Measurements from ENCODE around the gene CSNK1D. TPM values are rescaled to one million over a fixed set of nuclear protein-coding genes. Genes with fewer than 3 reads are reported as not detected.

The CSNK1D gene
- total and polyA plus RNA-seq, 4 experiments from 2014 or later, result 31.6 to 182 (median 129) TPM

GRCh38 chr17:82239926-82240505 lies 33.5 kb downstream of the CSNK1D start:
- no peak overlapping the region for H3K4me3 ChIP-seq (ENCODE audit: low read length in 2 of 2)
- H3K4me1 ChIP-seq (ENCODE audit: insufficient read depth, low read length), result peaks cover 64% of the 10 kb centered on the region
- H3K27ac ChIP-seq (ENCODE audit: low read depth, low read length), result peak overlapping the region; percentile 12
- Mint-ChIP-seq H3K36me3 (peaks cover 13 to 37% of the 10 kb centered on the region in 2 donors), H3K4me1 (peaks cover 21 to 69% (median 59%) of the 10 kb centered on the region in 4 donors), H3K4me3 (peak overlapping the region in 2 of 8 donors; percentile 31 to 48), H3K27ac (peak overlapping the region in 6 of 7 donors; percentile 17 to 93 (median 74)), H3K9me3 (peaks cover 0 to 6% (median 0%) of the 10 kb centered on the region in 8 donors), H3K27me3 (no peaks in the 10 kb centered on the region)
- POLR2A ChIA-PET (ENCODE audit: partially characterized antibody), result interaction anchor here (0.6 to 6.5 kb wide), 9 partner anchors 10 to 63 kb away, joined by 3 to 56 read pairs (median 7); partner anchors contain the start of genes CSNK1D and SLC16A3
- no peak for DNase-seq
- H3K9me3 ChIP-seq (ENCODE audit: control insufficient read depth in 1 of 2, low read length in 2 of 2), result no peaks in the 10 kb centered on the region
- intact Hi-C loops (cut with micrococcal nuclease), result loop anchor here (2.0 to 10.0 kb wide), 3 partner anchors 33 to 205 kb away; partner anchors contain the start of genes CSNK1D, DCXR and RAC3
- CTCF ChIA-PET (ENCODE audit: partially characterized antibody), result interaction anchor here (1.0 to 3.0 kb wide), 3 partner anchors 34 to 81 kb away, joined by 5 to 11 read pairs (median 6); no protein-coding TSS in a partner anchor
- H3K36me3 ChIP-seq (ENCODE audit: insufficient read depth, low read length), result peaks cover 29% of the 10 kb centered on the region
- H3K27me3 ChIP-seq (ENCODE audit: insufficient read depth, low read length), result no peaks in the 10 kb centered on the region

GRCh38 chr17:82239401-82239925 lies 34.0 kb downstream of the CSNK1D start:
- H3K4me3 Mint-ChIP-seq, result peak overlapping the region in 6 of 8 donors; percentile 21 to 92 (median 58)
- Histone ChIP-seq H3K4me3 (ENCODE audit: low read length in 2 of 2) (no peak overlapping the region), H3K27ac (ENCODE audit: low read depth, low read length) (peak overlapping the region; percentile 12), H3K4me1 (ENCODE audit: insufficient read depth, low read length) (peaks cover 66% of the 10 kb centered on the region), H3K9me3 (ENCODE audit: control insufficient read depth in 1 of 2, low read length in 2 of 2) (no peaks in the 10 kb centered on the region), H3K27me3 (ENCODE audit: insufficient read depth, low read length) (no peaks in the 10 kb centered on the region), H3K36me3 (ENCODE audit: insufficient read depth, low read length) (peaks cover 24% of the 10 kb centered on the region)
- H3K27me3 Mint-ChIP-seq, result no peaks in the 10 kb centered on the region
- H3K27ac Mint-ChIP-seq, result peak overlapping the region; percentile 42 to 93 (median 82)
- ChIA-PET POLR2A (ENCODE audit: partially characterized antibody) (interaction anchor here (0.6 to 6.5 kb wide), 9 partner anchors 10 to 63 kb away, joined by 3 to 56 read pairs (median 4); partner anchors contain the start of genes CSNK1D and SLC16A3), CTCF (ENCODE audit: partially characterized antibody) (interaction anchor here (1.0 to 2.4 kb wide), 4 partner anchors 33 to 209 kb away, joined by 5 to 6 read pairs (median 5); no protein-coding TSS in a partner anchor)
- peaks cover 0 to 6% (median 0%) of the 10 kb centered on the region in 8 donors for H3K9me3 Mint-ChIP-seq
- DNase-seq, result no peak
- intact Hi-C loops (cut with micrococcal nuclease), result loop anchor here (2.0 to 10.0 kb wide), 3 partner anchors 33 to 205 kb away; partner anchors contain the start of genes CSNK1D, DCXR and RAC3
- H3K36me3 Mint-ChIP-seq, result peaks cover 8 to 32% of the 10 kb centered on the region in 2 donors
- H3K4me1 Mint-ChIP-seq, result peaks cover 18 to 68% (median 57%) of the 10 kb centered on the region in 4 donors

GRCh38 chr17:82238472-82239201 lies 34.9 kb downstream of the CSNK1D start:
- H3K27ac ChIP-seq (ENCODE audit: low read depth, low read length), result peak overlapping the region; percentile 61
- peaks cover 68% of the 10 kb centered on the region for H3K4me1 ChIP-seq (ENCODE audit: insufficient read depth, low read length)
- CTCF ChIA-PET (ENCODE audit: partially characterized antibody), result interaction anchor here (1.0 to 4.2 kb wide), 7 partner anchors 32 to 208 kb away, joined by 3 to 57 read pairs (median 5); partner anchors contain the start of gene SECTM1
- peaks cover 0 to 24% of the 10 kb centered on the region in 2 donors for H3K36me3 Mint-ChIP-seq
- H3K4me3 ChIP-seq (ENCODE audit: low read length in 2 of 2), result peak overlapping the region; percentile 29 to 49
- H3K36me3 ChIP-seq (ENCODE audit: insufficient read depth, low read length), result peaks cover 16% of the 10 kb centered on the region
- intact Hi-C loops (cut with micrococcal nuclease), result loop anchor here (1.0 to 10.0 kb wide), 4 partner anchors 34 to 204 kb away; partner anchors contain the start of genes CSNK1D, DCXR and RAC3
- no peaks in the 10 kb centered on the region for H3K27me3 Mint-ChIP-seq
- H3K4me3 Mint-ChIP-seq, result peak overlapping the region; percentile 79 to 92 (median 85)
- POLR2A ChIA-PET (ENCODE audit: partially characterized antibody), result interaction anchor here (0.9 to 6.5 kb wide), 12 partner anchors 9 to 95 kb away, joined by 3 to 56 read pairs (median 4); partner anchors contain the start of genes CD7, SECTM1 and SLC16A3
- H3K9me3 ChIP-seq (ENCODE audit: control insufficient read depth in 1 of 2, low read length in 2 of 2), result no peaks in the 10 kb centered on the region
- H3K27me3 ChIP-seq (ENCODE audit: insufficient read depth, low read length), result no peaks in the 10 kb centered on the region
- peaks cover 16 to 61% (median 51%) of the 10 kb centered on the region in 4 donors for H3K4me1 Mint-ChIP-seq
- DNase-seq, result peak; percentile 66 to 88 (median 73)
- peaks cover 0 to 3% (median 0%) of the 10 kb centered on the region in 8 donors for H3K9me3 Mint-ChIP-seq
- peak overlapping the region; percentile 90 to 96 (median 91) for H3K27ac Mint-ChIP-seq

- peak overlapping the region; percentile 67 to 96 (median 90) for H3K27ac Mint-ChIP-seq
- CTCF ChIA-PET (ENCODE audit: partially characterized antibody), result interaction anchor here (1.0 to 4.2 kb wide), 7 partner anchors 32 to 208 kb away, joined by 3 to 57 read pairs (median 5); partner anchors contain the start of gene SECTM1
- peaks cover 9% of the 10 kb centered on the region for H3K36me3 ChIP-seq (ENCODE audit: insufficient read depth, low read length)
- peaks cover 0 to 3% (median 0%) of the 10 kb centered on the region in 8 donors for H3K9me3 Mint-ChIP-seq
- POLR2A ChIA-PET (ENCODE audit: partially characterized antibody), result interaction anchor here (0.9 to 6.5 kb wide), 10 partner anchors 8 to 95 kb away, joined by 3 to 56 read pairs (median 6); partner anchors contain the start of genes CD7, SECTM1 and SLC16A3
- H3K27ac ChIP-seq (ENCODE audit: low read depth, low read length), result peak overlapping the region; percentile 61
- peaks cover 16 to 66% (median 51%) of the 10 kb centered on the region in 4 donors for H3K4me1 Mint-ChIP-seq
- H3K36me3 Mint-ChIP-seq, result peaks cover 0 to 20% of the 10 kb centered on the region in 2 donors
- no peak for DNase-seq
- H3K27me3 ChIP-seq (ENCODE audit: insufficient read depth, low read length), result no peaks in the 10 kb centered on the region
- intact Hi-C loops (cut with micrococcal nuclease), result loop anchor here (1.0 to 10.0 kb wide), 4 partner anchors 35 to 203 kb away; partner anchors contain the start of genes CSNK1D, DCXR and RAC3
- H3K9me3 ChIP-seq (ENCODE audit: control insufficient read depth in 1 of 2, low read length in 2 of 2), result no peaks in the 10 kb centered on the region
- no peaks in the 10 kb centered on the region for H3K27me3 Mint-ChIP-seq
- H3K4me3 Mint-ChIP-seq, result peak overlapping the region in 5 of 8 donors; percentile 84 to 92 (median 86)
- peaks cover 68% of the 10 kb centered on the region for H3K4me1 ChIP-seq (ENCODE audit: insufficient read depth, low read length)
- H3K4me3 ChIP-seq (ENCODE audit: low read length in 2 of 2), result peak overlapping the region; percentile 29 to 49
Observed at GRCh38 chr17:82237746-82238471, 35.6 kb downstream of the CSNK1D start.

- Histone ChIP-seq H3K9me3 (ENCODE audit: control insufficient read depth in 1 of 2, low read length in 2 of 2) (no peaks in the 10 kb centered on the region), H3K4me3 (ENCODE audit: low read length in 2 of 2) (no peak overlapping the region), H3K27ac (ENCODE audit: low read depth, low read length) (no peak overlapping the region), H3K27me3 (ENCODE audit: insufficient read depth, low read length) (no peaks in the 10 kb centered on the region), H3K36me3 (ENCODE audit: insufficient read depth, low read length) (peaks cover 2% of the 10 kb centered on the region), H3K4me1 (ENCODE audit: insufficient read depth, low read length) (peaks cover 63% of the 10 kb centered on the region)
- intact Hi-C loops (cut with micrococcal nuclease), result loop anchor here (5.0 to 10.0 kb wide), 2 partner anchors 175 to 202 kb away; partner anchors contain the start of genes DCXR and RAC3
- CTCF ChIA-PET (ENCODE audit: partially characterized antibody), result interaction anchor here (0.8 to 4.2 kb wide), 10 partner anchors 16 to 207 kb away, joined by 3 to 57 read pairs (median 6); partner anchors contain the start of genes CD7 and SECTM1
- Mint-ChIP-seq H3K4me1 (peaks cover 14 to 62% (median 46%) of the 10 kb centered on the region in 4 donors), H3K9me3 (peaks cover 0 to 3% (median 0%) of the 10 kb centered on the region in 8 donors), H3K4me3 (no peak overlapping the region), H3K27ac (peak overlapping the region in 6 of 7 donors; percentile 37 to 70 (median 58)), H3K36me3 (peaks cover 0 to 16% of the 10 kb centered on the region in 2 donors), H3K27me3 (no peaks in the 10 kb centered on the region)
- peak in 2 of 5 donors; percentile 33 to 35 for DNase-seq
- POLR2A ChIA-PET (ENCODE audit: partially characterized antibody), result interaction anchor here (1.0 to 6.5 kb wide), 10 partner anchors 7 to 84 kb away, joined by 3 to 56 read pairs (median 9); partner anchors contain the start of genes CD7 and SLC16A3
Observed at GRCh38 chr17:82237083-82237745, 36.3 kb downstream of the CSNK1D start.
